Measurements from ENCODE around the gene CHSY1. TPM values are rescaled to one million over a fixed set of nuclear protein-coding genes. Genes with fewer than 3 reads are reported as not detected.

The CHSY1 gene
- total RNA-seq, 1 donor from 2014 or later = 23.3 TPM

GRCh38 chr15:101157721-101158120, 94.1 kb downstream of the CHSY1 start:
- peaks cover 4% of the 10 kb centered on the region for H3K9me3 Mint-ChIP-seq
- Histone ChIP-seq H3K4me3 (no peak overlapping the region), H3K9ac (no peak overlapping the region), H3F3A (ENCODE audit: low read depth) (no peaks in the 10 kb centered on the region), H2AFZ (replicated peaks) (no peak overlapping the region), H3K27ac (no peak overlapping the region), H3K4me1 (no peaks in the 10 kb centered on the region), H3K4me2 (no peak overlapping the region), H3K9me3 (ENCODE audit: low read depth) (no peaks in the 10 kb centered on the region), H3K79me2 (ENCODE audit: low read depth) (no peaks in the 10 kb centered on the region), H3K27me3 (no peaks in the 10 kb centered on the region), H3K36me3 (no peaks in the 10 kb centered on the region), H4K20me1 (ENCODE audit: low read depth) (no peaks in the 10 kb centered on the region)
- TF ChIP-seq EZH2phosphoT487 (IDR thresholded peaks at IDR 0.05) = no peak
- no peak for TF ChIP-seq CTCF (IDR thresholded peaks at IDR 0.05)
- TF ChIP-seq EZH2 (IDR thresholded peaks at IDR 0.05) = no peak
- no peak overlapping the region for H3K27ac Mint-ChIP-seq
- peaks cover 4% of the 10 kb centered on the region for H3K27me3 Mint-ChIP-seq (ENCODE audit: insufficient read depth, low read depth)
- no peak overlapping the region for H3K4me3 Mint-ChIP-seq
- H3K4me1 Mint-ChIP-seq = peaks cover 20% of the 10 kb centered on the region
- DNase-seq (ENCODE audit: low spot score) = no peak
- peaks cover 3% of the 10 kb centered on the region for H3K36me3 Mint-ChIP-seq

- Histone ChIP-seq H3K9ac (no peak overlapping the region), H3K4me2 (no peak overlapping the region), H3K4me3 (no peak overlapping the region), H3K36me3 (no peaks in the 10 kb centered on the region), H3K27ac (no peak overlapping the region), H3K79me2 (ENCODE audit: low read depth) (no peaks in the 10 kb centered on the region), H2AFZ (replicated peaks) (no peak overlapping the region), H3K4me1 (no peaks in the 10 kb centered on the region), H4K20me1 (ENCODE audit: low read depth) (no peaks in the 10 kb centered on the region), H3K9me3 (ENCODE audit: low read depth) (no peaks in the 10 kb centered on the region), H3K27me3 (no peaks in the 10 kb centered on the region), H3F3A (ENCODE audit: low read depth) (no peaks in the 10 kb centered on the region)
- H3K27ac Mint-ChIP-seq = no peak overlapping the region
- no peak for DNase-seq (ENCODE audit: low spot score)
- no peaks in the 10 kb centered on the region for H3K27me3 Mint-ChIP-seq (ENCODE audit: insufficient read depth, low read depth)
- TF ChIP-seq EZH2phosphoT487 (IDR thresholded peaks at IDR 0.05) (no peak), CTCF (IDR thresholded peaks at IDR 0.05) (no peak), EZH2 (IDR thresholded peaks at IDR 0.05) (no peak)
- peaks cover 15% of the 10 kb centered on the region for H3K4me1 Mint-ChIP-seq
- H3K9me3 Mint-ChIP-seq = no peaks in the 10 kb centered on the region
- peaks cover 3% of the 10 kb centered on the region for H3K36me3 Mint-ChIP-seq
- no peak overlapping the region for H3K4me3 Mint-ChIP-seq
These were observed 95.2 kb downstream of the CHSY1 start for GRCh38 chr15:101156509-101157159.

GRCh38 chr15:101156061-101156460, 95.8 kb downstream of the CHSY1 start:
- Histone ChIP-seq H3F3A (ENCODE audit: low read depth) (no peaks in the 10 kb centered on the region), H3K9me3 (ENCODE audit: low read depth) (no peaks in the 10 kb centered on the region), H2AFZ (replicated peaks) (no peak overlapping the region), H3K36me3 (no peaks in the 10 kb centered on the region), H3K4me1 (no peaks in the 10 kb centered on the region), H4K20me1 (ENCODE audit: low read depth) (no peaks in the 10 kb centered on the region), H3K9ac (no peak overlapping the region), H3K4me2 (no peak overlapping the region), H3K27ac (no peak overlapping the region), H3K79me2 (ENCODE audit: low read depth) (no peaks in the 10 kb centered on the region), H3K4me3 (no peak overlapping the region), H3K27me3 (no peaks in the 10 kb centered on the region)
- Mint-ChIP-seq H3K36me3 (peaks cover 3% of the 10 kb centered on the region), H3K4me3 (no peak overlapping the region), H3K27me3 (ENCODE audit: insufficient read depth, low read depth) (no peaks in the 10 kb centered on the region), H3K27ac (no peak overlapping the region), H3K4me1 (peaks cover 15% of the 10 kb centered on the region), H3K9me3 (no peaks in the 10 kb centered on the region)
- no peak for TF ChIP-seq EZH2 (IDR thresholded peaks at IDR 0.05)
- TF ChIP-seq CTCF (IDR thresholded peaks at IDR 0.05) = no peak
- TF ChIP-seq EZH2phosphoT487 (IDR thresholded peaks at IDR 0.05) = no peak
- DNase-seq (ENCODE audit: low spot score) = no peak

All from neural progenitor cell (in vitro differentiated cells).